Right lobe of liver (tissue), 6 donors: ENCODE data around the gene CRYBA4. TPM values are rescaled to one million over a fixed set of nuclear protein-coding genes. Genes with fewer than 3 reads are reported as not detected.

ENCODE experiments used
- ATAC-seq, 4 donors: fragments of 200-7000 bp; cut with Tn5 transposase; one replicate each; pipeline ENCODE4 v1.9.1; 2020; ENCODE audit warnings: mild to moderate bottlenecking in 4 of 4, moderate library complexity in 4 of 4
- DNase-seq, 3 donors: peaks; one replicate each; pipeline ENCODE4 v3.0.0-alpha.2; 2020
- H3K27ac ChIP-seq, 3 donors: fragments of 200-600 bp; one replicate each; pipeline ENCODE4 v1.8.0; 2022
- H3K27me3 ChIP-seq, 2 donors: fragments of 200-600 bp; one replicate each; pipeline ENCODE4 v1.8.0; 2022
- H3K36me3 ChIP-seq, 4 donors: fragments of 200-600 bp; sonication (generic) in 1 of 4; one replicate each; pipeline versions ENCODE4 v1.5.1 to v1.8.0; 2017 to 2022; ENCODE audit warnings: control low read depth in 1 of 4
- H3K4me1 ChIP-seq, 4 donors: fragments of 200-600 bp; sonication (generic) in 1 of 4; one replicate each; pipeline versions ENCODE4 v1.5.1 to v1.8.0; 2017 to 2022; ENCODE audit warnings: control low read depth in 1 of 4
- H3K4me3 ChIP-seq, 3 donors: fragments of 200-600 bp; one replicate each; pipeline ENCODE4 v1.8.0; 2022
- H3K9me3 ChIP-seq, 4 donors: fragments of 200-600 bp; sonication (generic) in 1 of 4; one replicate each; pipeline versions ENCODE4 v1.5.1 to v1.8.0; 2017 to 2022; ENCODE audit warnings: control low read depth in 1 of 4
- POLR2A ChIP-seq: fragments of 450-650 bp; IDR thresholded peaks from one replicate; pipeline ENCODE4 v1.6.1; 2017; ENCODE audit warnings: antibody characterized with exemption, mild to moderate bottlenecking
- WGBS: methylation state at CpG from one replicate; pipeline ENCODE4 v1.1.6; 2018; ENCODE audit warnings: low coverage, low lambda C conversion rate; ENCODE audit not compliant: insufficient coverage; ENCODE audit errors: missing lambda C conversion rate; 5-methylcytosine and 5-hydroxymethylcytosine counted together
- intact Hi-C, 2 donors: fragments of 100-400 bp; cut with DNase I; formaldehyde crosslinking; loops; one replicate each; pipeline versions ENCODE4 v1.11.2 to v1.14.1; 2022
- total RNA-seq, 6 experiments: library from RNA; depleted of rRNA in 2 of 6; stranded (reverse); fragments of >200 nt in 2 of 6; fragmentation: NEBNext Ultra II Directional in 3 of 6; extraction: Animal tissue kit (Norgen Biotek cat#: 25700) in 3 of 6; gene quantifications; one replicate each; pipeline versions ENCODE4 v1.1.0 to v1.2.4, GENCODE V29; 2016 to 2023
- TF ChIP-seq, protein P1 (sequence below), 4 donors: fragments of 200-600 bp in 3 of 4; fragments of 450-650 bp in 1 of 4; IDR thresholded peaks; one replicate each; pipeline versions ENCODE4 v1.5.1 to v1.8.0; 2016 to 2022; ENCODE audit warnings: antibody characterized with exemption in 4 of 4, mild to moderate bottlenecking in 2 of 4
- donor health status: DM: no; HTN: yes; CAD: no.
- donor health status: DM: no; HTN: no; CAD: no.
- donor health status: DM: no; HTN: no; CAD: no.
- donor health status: DM: no; HTN: yes; CAD: no.
- donor health status: DM: no; HTN: yes; CAD: no.

CRYBA4 gene
- total RNA-seq, 6 experiments from 2014 or later: not detected

DNA sequence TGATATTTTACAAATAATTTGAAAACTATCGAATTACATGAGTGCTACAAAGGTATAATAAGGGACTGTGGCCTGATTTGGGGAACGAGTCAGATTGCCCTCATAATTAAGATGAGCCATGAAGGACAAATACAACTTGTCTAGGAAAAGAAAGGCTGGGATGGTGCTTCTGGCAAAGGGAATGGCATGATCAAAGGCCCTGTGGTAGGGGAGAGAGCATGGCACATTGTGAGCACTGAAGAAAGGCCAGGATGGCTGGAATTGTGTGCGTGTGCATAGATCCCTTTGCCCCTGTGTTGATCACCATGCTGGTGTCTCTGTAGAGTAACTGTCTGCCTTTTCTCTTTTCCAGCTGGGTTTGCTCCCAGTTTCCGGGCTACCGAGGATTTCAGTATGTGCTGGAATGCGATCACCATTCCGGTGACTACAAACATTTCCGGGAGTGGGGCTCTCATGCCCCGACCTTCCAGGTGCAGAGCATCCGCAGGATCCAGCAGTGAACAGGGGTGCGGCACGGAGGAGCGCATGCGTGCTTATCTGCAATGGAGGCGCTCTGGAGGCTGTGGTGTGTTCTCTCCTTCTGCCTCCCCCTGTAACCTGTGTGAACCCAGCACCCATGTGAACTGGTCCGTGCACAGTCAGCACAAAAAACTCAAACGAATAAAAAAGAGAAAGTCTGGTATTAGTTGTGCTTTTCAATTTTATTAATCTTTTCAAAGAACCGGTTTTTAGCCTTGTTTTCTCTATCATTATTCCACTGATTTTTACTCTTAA, 8.4 kb downstream of the CRYBA4 start:
- no peaks in the 10 kb centered on the region for H3K9me3 ChIP-seq
- no peaks in the 10 kb centered on the region for H3K4me1 ChIP-seq
- ATAC-seq (no peak), DNase-seq (no peak)
- TF ChIP-seq, protein P1, sequence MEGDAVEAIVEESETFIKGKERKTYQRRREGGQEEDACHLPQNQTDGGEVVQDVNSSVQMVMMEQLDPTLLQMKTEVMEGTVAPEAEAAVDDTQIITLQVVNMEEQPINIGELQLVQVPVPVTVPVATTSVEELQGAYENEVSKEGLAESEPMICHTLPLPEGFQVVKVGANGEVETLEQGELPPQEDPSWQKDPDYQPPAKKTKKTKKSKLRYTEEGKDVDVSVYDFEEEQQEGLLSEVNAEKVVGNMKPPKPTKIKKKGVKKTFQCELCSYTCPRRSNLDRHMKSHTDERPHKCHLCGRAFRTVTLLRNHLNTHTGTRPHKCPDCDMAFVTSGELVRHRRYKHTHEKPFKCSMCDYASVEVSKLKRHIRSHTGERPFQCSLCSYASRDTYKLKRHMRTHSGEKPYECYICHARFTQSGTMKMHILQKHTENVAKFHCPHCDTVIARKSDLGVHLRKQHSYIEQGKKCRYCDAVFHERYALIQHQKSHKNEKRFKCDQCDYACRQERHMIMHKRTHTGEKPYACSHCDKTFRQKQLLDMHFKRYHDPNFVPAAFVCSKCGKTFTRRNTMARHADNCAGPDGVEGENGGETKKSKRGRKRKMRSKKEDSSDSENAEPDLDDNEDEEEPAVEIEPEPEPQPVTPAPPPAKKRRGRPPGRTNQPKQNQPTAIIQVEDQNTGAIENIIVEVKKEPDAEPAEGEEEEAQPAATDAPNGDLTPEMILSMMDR (IDR thresholded peaks at IDR 0.05): no peak
- TF ChIP-seq POLR2A: no peak
- H3K27me3 ChIP-seq: no peaks in the 10 kb centered on the region
- H3K27ac ChIP-seq: no peak overlapping the region
- intact Hi-C loops: no loop called here
- 89% methylated on average over 14 of the region's 18 CpGs for WGBS
- no peak overlapping the region for H3K4me3 ChIP-seq
- no peaks in the 10 kb centered on the region for H3K36me3 ChIP-seq

DNA sequence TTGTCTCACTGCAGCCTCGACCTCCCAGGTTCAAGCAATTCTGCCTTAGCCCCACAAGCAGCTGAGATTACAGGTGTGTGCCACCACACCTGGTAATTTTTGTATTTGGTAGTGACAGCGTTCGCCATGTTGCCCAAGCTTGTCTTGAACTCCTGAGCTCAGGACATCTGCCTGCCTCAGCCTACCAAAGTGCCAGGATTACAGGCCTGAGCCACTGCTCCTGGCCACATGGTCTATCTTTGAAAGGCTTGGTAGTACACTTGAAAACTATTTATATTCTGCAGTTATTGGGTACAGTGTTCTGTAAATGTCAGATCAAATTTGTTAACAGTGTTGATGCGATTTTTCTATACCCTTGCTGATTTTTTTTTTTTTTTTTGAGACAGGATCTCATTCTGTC, 9.5 kb downstream of the CRYBA4 start:
- WGBS: 92% methylated on average over 4 of the region's 4 CpGs
- TF ChIP-seq POLR2A: no peak
- TF ChIP-seq, protein P1 (IDR thresholded peaks at IDR 0.05): no peak
- Histone ChIP-seq H3K4me3 (no peak overlapping the region), H3K36me3 (no peaks in the 10 kb centered on the region), H3K27me3 (no peaks in the 10 kb centered on the region), H3K9me3 (no peaks in the 10 kb centered on the region), H3K4me1 (no peaks in the 10 kb centered on the region), H3K27ac (no peak overlapping the region)
- ATAC-seq (no peak), DNase-seq (no peak)
- intact Hi-C loops: no loop called here

DNA sequence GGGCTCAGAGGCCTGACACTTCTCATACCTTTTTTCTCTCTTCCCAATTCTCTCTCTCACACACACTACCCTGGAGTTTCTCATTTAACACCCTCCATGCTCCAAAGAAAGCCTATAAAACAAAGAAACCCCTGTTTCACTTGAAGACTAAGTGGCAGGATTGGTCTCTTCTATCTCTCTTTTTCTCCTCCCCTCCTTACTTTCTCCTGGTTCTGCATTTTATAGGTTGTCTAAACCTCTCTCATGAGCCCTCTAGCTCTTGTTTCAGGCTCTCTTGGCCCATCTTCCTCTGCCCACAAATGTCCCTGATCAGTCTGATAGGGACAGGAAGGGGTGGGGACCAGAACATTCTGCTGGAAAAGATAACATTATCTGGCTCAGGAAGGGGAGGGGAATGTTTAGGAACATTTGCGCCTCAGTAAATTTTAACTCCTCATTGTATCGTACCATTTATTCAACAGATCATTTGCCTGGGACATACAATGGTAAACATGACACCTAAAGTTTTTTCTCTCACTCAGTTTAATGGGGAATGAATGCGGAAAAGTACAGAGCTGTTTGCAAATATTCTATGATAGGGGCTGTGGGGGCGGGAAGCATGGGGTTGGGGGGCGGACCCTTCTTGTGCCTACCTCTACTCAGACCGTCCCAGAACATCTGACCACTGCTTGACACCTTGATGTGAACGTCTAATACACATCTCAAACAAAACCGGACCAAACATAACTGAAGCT, 10.8 kb downstream of the CRYBA4 start:
- Histone ChIP-seq H3K27me3 (no peaks in the 10 kb centered on the region), H3K36me3 (no peaks in the 10 kb centered on the region), H3K27ac (no peak overlapping the region), H3K4me3 (no peak overlapping the region), H3K4me1 (no peaks in the 10 kb centered on the region), H3K9me3 (no peaks in the 10 kb centered on the region)
- no peak for DNase-seq
- intact Hi-C loops: no loop called here
- TF ChIP-seq, protein P1 (IDR thresholded peaks at IDR 0.05): no peak
- no peak for TF ChIP-seq POLR2A
- WGBS: 49% methylated on average over 4 of the region's 8 CpGs
- peak; percentile 31 to 74 (median 42) for ATAC-seq

DNA sequence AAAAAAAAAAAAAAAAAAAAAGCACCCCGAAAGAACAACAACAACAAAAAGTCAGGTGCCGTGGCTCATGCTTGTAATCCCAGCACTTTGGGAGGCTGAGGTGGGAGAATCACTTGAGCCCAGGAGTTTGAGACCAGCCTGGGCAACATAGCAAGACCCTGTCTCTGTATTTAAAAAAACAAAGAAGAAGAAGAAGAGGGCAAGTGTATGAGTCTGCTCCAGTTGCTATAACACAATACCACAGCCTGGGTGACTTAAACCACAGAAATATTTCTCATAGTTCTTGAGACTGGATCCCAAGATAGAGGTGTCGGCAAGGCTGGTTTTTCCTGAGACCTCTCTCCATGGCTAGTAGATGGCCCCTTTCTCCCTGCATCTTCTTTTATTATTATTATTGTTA, 12.4 kb downstream of the CRYBA4 start:
- no peak overlapping the region for H3K4me3 ChIP-seq
- 83% methylated on average over 1 of the region's 3 CpGs for WGBS
- ATAC-seq: no peak
- H3K9me3 ChIP-seq: no peaks in the 10 kb centered on the region
- TF ChIP-seq, protein P1 (IDR thresholded peaks at IDR 0.05): no peak
- TF ChIP-seq POLR2A: no peak
- intact Hi-C loops: no loop called here
- DNase-seq: no peak
- no peak overlapping the region for H3K27ac ChIP-seq
- H3K27me3 ChIP-seq: no peaks in the 10 kb centered on the region
- H3K4me1 ChIP-seq: no peaks in the 10 kb centered on the region
- H3K36me3 ChIP-seq: no peaks in the 10 kb centered on the region
